SU-DHL-6 (cell line): ENCODE measurements around the gene C2CD2L.
"Not testable (repeated sequence)": the region's sequence is repeated elsewhere in the genome, so short reads cannot be mapped to it uniquely, and the experiment has no call there.

ENCODE experiments used
- H2AFZ ChIP-seq: fragments of 200-600 bp; sonication (generic); 2 replicates; pipeline ENCODE4 v1.6.1; 2014; ENCODE audit warnings: low read depth, mild to moderate bottlenecking, moderate library complexity, mixed read lengths, antibody characterized with exemption, low read length; ENCODE audit not compliant: severe bottlenecking
- H3F3A ChIP-seq: fragments of 200-600 bp; shearing (Covaris generic); 2 replicates; pipeline ENCODE4 v1.6.0; 2016; ENCODE audit warnings: antibody characterized with exemption, mild to moderate bottlenecking; ENCODE audit not compliant: insufficient read depth
- H3K27ac ChIP-seq: fragments of 200-600 bp; sonication (generic); 2 replicates; pipeline ENCODE4 v1.5.1; 2016; ENCODE audit warnings: low read depth, mild to moderate bottlenecking, low read length, moderate library complexity, mixed read lengths
- H3K27me3 ChIP-seq: fragments of 200-600 bp; sonication (generic), shearing (Covaris generic); 2 replicates; pipeline ENCODE4 v1.6.0; 2014; ENCODE audit warnings: mild to moderate bottlenecking, low read length
- H3K36me3 ChIP-seq: fragments of 200-600 bp; sonication (generic); 2 replicates; pipeline ENCODE4 v1.6.1; 2014; ENCODE audit warnings: mild to moderate bottlenecking, low read length, mixed read lengths
- H3K4me2 ChIP-seq: fragments of 300-600, 200-600 bp; shearing (Covaris generic), sonication (generic); 2 replicates; pipeline ENCODE4 v1.6.0; 2014; ENCODE audit warnings: low read length, low read depth, mild to moderate bottlenecking; ENCODE audit not compliant: poor library complexity, severe bottlenecking
- H3K4me3 ChIP-seq: fragments of 200-600 bp; sonication (generic); 2 replicates; pipeline ENCODE4 v1.5.1; 2014; ENCODE audit warnings: antibody characterized with exemption, low read length, mild to moderate bottlenecking, mixed read lengths; ENCODE audit not compliant: insufficient read depth, poor library complexity, severe bottlenecking
- H3K79me2 ChIP-seq: fragments of 200-600 bp; sonication (generic); 2 replicates; pipeline ENCODE4 v1.6.1; 2014; ENCODE audit warnings: mild to moderate bottlenecking, low read length, moderate library complexity; ENCODE audit not compliant: insufficient read depth
- H3K9ac ChIP-seq: fragments of 200-600 bp; sonication (generic); 2 replicates; pipeline ENCODE4 v1.7.0; 2014; ENCODE audit warnings: mild to moderate bottlenecking, low read length
- H3K9me2 ChIP-seq: fragments of 200-600 bp; sonication (generic); replicated peaks from 2 replicates; pipeline ENCODE4 v1.6.1; 2014; ENCODE audit warnings: low read length; ENCODE audit not compliant: insufficient read depth
- H3K9me3 ChIP-seq: fragments of 200-600 bp; sonication (generic); 2 replicates; pipeline ENCODE4 v1.6.1; 2014; ENCODE audit warnings: low read length, mixed read lengths; ENCODE audit not compliant: insufficient read depth
- H4K20me1 ChIP-seq: fragments of 200-600 bp; sonication (generic); 2 replicates; pipeline ENCODE4 v1.6.1; 2014; ENCODE audit warnings: low read depth, mild to moderate bottlenecking, antibody characterized with exemption, low read length, moderate library complexity, mixed read lengths
- CTCF ChIP-seq: fragments of 200-600 bp; sonication (generic); IDR thresholded peaks from one replicate; pipeline ENCODE4 v1.5.1; 2017; ENCODE audit warnings: antibody characterized with exemption, mild to moderate bottlenecking, low read length, moderate library complexity; ENCODE audit not compliant: insufficient read depth, poor library complexity, severe bottlenecking
- EZH2phosphoT487 ChIP-seq: fragments of 200-600 bp; sonication (generic), shearing (Covaris generic); conservative IDR thresholded peaks from 2 replicates; pipeline ENCODE4 v1.6.1; 2018; ENCODE audit warnings: mild to moderate bottlenecking, antibody characterized with exemption, low read length, moderate library complexity, mixed read lengths

Gene C2CD2L

DNA sequence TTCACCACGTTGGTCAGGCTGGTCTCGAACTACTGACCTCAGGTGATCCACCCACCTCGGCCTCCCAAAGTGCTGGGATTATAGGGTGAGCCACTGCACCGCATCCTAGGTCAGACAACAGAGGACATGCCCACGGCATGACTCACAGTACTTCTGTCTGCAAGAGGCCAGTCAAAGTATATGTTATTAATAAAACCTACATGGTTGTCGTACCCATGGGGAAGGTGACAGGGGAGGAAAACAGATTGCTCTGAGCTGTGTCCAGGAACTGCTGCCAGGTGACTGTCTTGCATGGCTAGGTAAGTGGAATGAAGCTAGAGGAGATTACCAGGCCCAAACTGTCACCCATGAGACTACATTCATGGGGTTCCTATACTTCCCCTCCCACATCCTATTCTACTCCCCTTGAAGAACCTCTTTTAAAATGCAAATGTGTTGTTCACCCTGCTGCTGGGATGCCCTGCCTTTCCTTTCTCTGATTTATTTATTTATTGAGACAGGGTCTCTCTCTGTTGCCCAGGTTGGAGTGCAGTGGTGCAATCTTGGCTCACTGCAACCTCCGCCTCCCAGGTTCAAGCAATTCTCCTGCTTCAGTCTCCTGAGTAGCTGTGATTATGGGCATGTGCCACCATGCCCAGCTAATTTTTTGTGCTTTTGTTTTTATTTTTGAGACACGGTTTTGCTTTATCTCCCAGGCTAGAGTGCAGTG is 59.4 kb downstream of the C2CD2L start:
- H3F3A ChIP-seq = no peaks in the 10 kb centered on the region
- H3K27ac ChIP-seq = no peak overlapping the region
- H3K9me3 ChIP-seq = no peaks in the 10 kb centered on the region
- H3K79me2 ChIP-seq = no peaks in the 10 kb centered on the region
- H4K20me1 ChIP-seq = no peaks in the 10 kb centered on the region
- H3K27me3 ChIP-seq = no peaks in the 10 kb centered on the region
- H3K9me2 ChIP-seq = no peaks in the 10 kb centered on the region
- H3K4me2 ChIP-seq = no peak overlapping the region
- H3K9ac ChIP-seq = no peak overlapping the region
- TF ChIP-seq CTCF (no peak), EZH2phosphoT487 (no peak)
- no peaks in the 10 kb centered on the region for H3K36me3 ChIP-seq
- no peak overlapping the region for H2AFZ ChIP-seq
- no peak overlapping the region for H3K4me3 ChIP-seq

- not testable (repeated sequence) for H4K20me1 ChIP-seq, H3K4me3 ChIP-seq, H2AFZ ChIP-seq, H3K9me3 ChIP-seq, H3K4me2 ChIP-seq, H3K27ac ChIP-seq, H3K79me2 ChIP-seq, H3K36me3 ChIP-seq, H3K9ac ChIP-seq, H3K27me3 ChIP-seq, H3F3A ChIP-seq, H3K9me2 ChIP-seq
Measured at GRCh38 chr11:119167077-119167458, 59.9 kb downstream of the C2CD2L start.

DNA sequence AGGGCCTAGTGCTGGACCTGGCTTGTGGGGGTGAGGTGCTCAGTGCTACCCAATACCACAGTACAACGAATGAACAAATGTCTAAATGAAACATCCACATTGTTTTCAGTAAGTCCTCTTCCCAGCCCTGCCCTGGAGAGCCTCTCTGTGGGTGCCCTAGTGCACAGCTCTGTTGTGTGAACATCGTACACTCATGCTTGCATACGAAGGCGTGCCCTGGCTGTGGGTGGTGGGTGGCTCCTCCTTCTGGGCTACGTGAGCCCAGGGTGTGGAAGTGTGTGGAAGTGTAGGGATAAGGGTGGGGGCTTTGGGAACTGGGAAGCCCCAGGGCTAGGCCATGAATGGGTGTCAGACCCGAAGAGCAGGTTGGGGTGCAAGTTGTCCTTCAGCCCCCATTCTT is 60.8 kb downstream of the C2CD2L start:
- no peaks in the 10 kb centered on the region for H3K9me3 ChIP-seq
- no peaks in the 10 kb centered on the region for H4K20me1 ChIP-seq
- no peaks in the 10 kb centered on the region for H3F3A ChIP-seq
- no peak overlapping the region for H3K9ac ChIP-seq
- H3K27ac ChIP-seq = no peak overlapping the region
- no peak overlapping the region for H3K4me3 ChIP-seq
- no peaks in the 10 kb centered on the region for H3K36me3 ChIP-seq
- no peak overlapping the region for H3K4me2 ChIP-seq
- H3K27me3 ChIP-seq = no peaks in the 10 kb centered on the region
- H3K79me2 ChIP-seq = no peaks in the 10 kb centered on the region
- TF ChIP-seq CTCF (no peak), EZH2phosphoT487 (no peak)
- H3K9me2 ChIP-seq = no peaks in the 10 kb centered on the region
- no peak overlapping the region for H2AFZ ChIP-seq
